K562 (cell line): ENCODE measurements around the gene BATF. TPM values are rescaled to one million over a fixed set of nuclear protein-coding genes. Genes with fewer than 3 reads are reported as not detected.

Experiments used
- ATAC-seq: fragments of 200-7000 bp; cut with Tn5 transposase; 3 replicates; pipeline ENCODE4 v1.9.1; 2020; ENCODE audit warnings: moderate library complexity
- BruUV-seq: library from RNA; stranded (reverse); fragments of 400-500 nt; replicated peaks from 2 replicates; lab custom pipeline; 2021; lab: Mats Ljungman, UMichigan
- CTCF ChIA-PET: fragments of 300-600 bp; formaldehyde crosslinking; extraction: SDS; loops from one replicate; lab custom pipeline; 2021; ENCODE audit warnings: low intra/inter-chr PET ratio; lab: Yijun Ruan, JAX
- POLR2A ChIA-PET: fragments of 300-600, 350-650 bp; sonication (Branson Sonifier 250); formaldehyde crosslinking; extraction: SDS; loops from one replicate; lab custom pipeline; 2021; ENCODE audit warnings: antibody characterized with exemption, inconsistent platforms; lab: Yijun Ruan, JAX
- DNase-seq, 4 experiments: peaks; one replicate each; pipeline versions ENCODE4 v3.0.0 to v3.0.0-alpha.2; 2011 to 2018; ENCODE audit warnings: low spot score in 3 of 4, mixed read lengths in 3 of 4; ENCODE audit errors: extremely low read depth in 1 of 4
- FAIRE-seq: peaks from 2 replicates; lab custom pipeline; 2011; peaks lifted over from hg19 to GRCh38; lab: Jason Lieb, UNC
- H2AFZ ChIP-seq: 2 replicates; pipeline ENCODE4 v1.6.0; 2011; ENCODE audit warnings: low read depth, low read length, control low read depth, inconsistent platforms
- H3K27ac ChIP-seq: fragments of 200-600 bp; 3 replicates; pipeline ENCODE4 v1.8.0; 2011; ENCODE audit warnings: low read depth, mild to moderate bottlenecking, control low read depth, inconsistent platforms, low read length, moderate library complexity, mixed read lengths; ENCODE audit errors: extremely low read depth
- H3K27me3 ChIP-seq, 2 experiments: fragments of 300-600 bp in 1 of 2; 2 replicates in 1 of 2; 3 replicates in 1 of 2; pipeline versions ENCODE4 v1.6.0 to v1.8.0; 2011; ENCODE audit warnings: inconsistent platforms in 2 of 2, low read length in 2 of 2, mild to moderate bottlenecking in 1 of 2, mixed read lengths in 1 of 2, moderate library complexity in 1 of 2; ENCODE audit not compliant: control insufficient read depth in 2 of 2, insufficient read depth in 2 of 2
- H3K36me3 ChIP-seq: fragments of 300-600 bp; 3 replicates; pipeline ENCODE4 v1.8.0; 2011; ENCODE audit warnings: mild to moderate bottlenecking, low read length, inconsistent platforms; ENCODE audit not compliant: control insufficient read depth, insufficient read depth
- H3K4me1 ChIP-seq, 2 experiments: fragments of 200-600 bp in 1 of 2; replicated peaks in 1 of 2; 2 replicates in 1 of 2; 3 replicates in 1 of 2; pipeline versions ENCODE4 v1.5.1 to v1.8.0; 2011; ENCODE audit warnings: inconsistent platforms in 2 of 2, low read length in 2 of 2, mild to moderate bottlenecking in 1 of 2, mixed read lengths in 1 of 2, moderate library complexity in 1 of 2; ENCODE audit not compliant: control insufficient read depth in 2 of 2, insufficient read depth in 2 of 2
- H3K4me2 ChIP-seq: 2 replicates; pipeline ENCODE4 v1.6.1; 2011; ENCODE audit warnings: low read length, control low read depth, inconsistent platforms, mixed read lengths; ENCODE audit not compliant: insufficient read depth
- H3K4me3 ChIP-seq: fragments of 200-600 bp; sonication (generic), shearing (Covaris generic); 2 replicates; pipeline ENCODE4 v1.5.1; 2016; ENCODE audit warnings: control low read depth, inconsistent platforms
- H3K79me2 ChIP-seq: fragments of 200-600 bp; 3 replicates; pipeline ENCODE4 v1.8.0; 2011; ENCODE audit warnings: low read length, inconsistent platforms; ENCODE audit not compliant: control insufficient read depth, insufficient read depth
- H3K9ac ChIP-seq, 2 experiments: 2 replicates each; pipeline versions ENCODE4 v1.6.0 to v1.6.1; 2011; ENCODE audit warnings: low read depth in 2 of 2, low read length in 2 of 2, control low read depth in 1 of 2, inconsistent platforms in 1 of 2, mild to moderate bottlenecking in 1 of 2, mixed read lengths in 1 of 2; ENCODE audit not compliant: insufficient read depth in 1 of 2
- H3K9me1 ChIP-seq: one replicate; pipeline ENCODE4 v1.6.0; 2011; ENCODE audit warnings: inconsistent platforms, mild to moderate bottlenecking, low read length, moderate library complexity; ENCODE audit not compliant: control insufficient read depth, insufficient read depth
- H3K9me3 ChIP-seq: replicated peaks from 2 replicates; pipeline ENCODE4 v1.5.1; 2011; ENCODE audit warnings: low read depth, low read length, inconsistent platforms; ENCODE audit not compliant: control insufficient read depth, insufficient read depth
- H4K20me1 ChIP-seq: replicated peaks from 2 replicates; pipeline ENCODE4 v1.6.1; 2011; ENCODE audit warnings: low read length, inconsistent platforms, mixed read lengths; ENCODE audit not compliant: control insufficient read depth, insufficient read depth
- HNRNPLL ChIP-seq: fragments of 200-400 bp; formaldehyde crosslinking; IDR thresholded peaks from 2 replicates; pipeline ENCODE4 v1.6.1; 2017; ENCODE audit warnings: low read length, low read depth, mild to moderate bottlenecking; ENCODE audit not compliant: poor library complexity, severe bottlenecking
- TEAD2 ChIP-seq: fragments of 450-650 bp; IDR thresholded peaks from 2 replicates; pipeline ENCODE4 v1.6.1; 2016; ENCODE audit warnings: missing genetic modification characterization, control low read depth, missing compliant biosample characterization
- TFAM ChIP-seq: fragments of 250-450 bp; sonication (Bioruptor Pico); conservative IDR thresholded peaks from 2 replicates; pipeline ENCODE4 v1.5.0; 2021; ENCODE audit warnings: mild to moderate bottlenecking, moderate library complexity
- TRIM24 ChIP-seq, 2 experiments: fragments of 450-650 bp; IDR thresholded peaks; 2 replicates each; pipeline ENCODE4 v1.6.1; 2016
- WGBS: fragments of 100-300 bp; shearing (Covaris generic); methylation state at CpG from one replicate; pipeline ENCODE4 v1.1.6; 2016; ENCODE audit warnings: low coverage, mixed read lengths; ENCODE audit not compliant: insufficient coverage; ENCODE audit errors: missing lambda C conversion rate; 5-methylcytosine and 5-hydroxymethylcytosine counted together
- in situ Hi-C: fragments of 300-500 bp; cut with MboI; formaldehyde crosslinking; loops from 4 replicates; pipeline ENCODE4 v1.15.0; 2018; ENCODE audit warnings: inconsistent platforms, mixed read lengths
- intact Hi-C: fragments of 100-400 bp; cut with micrococcal nuclease; formaldehyde crosslinking; loops from 2 replicates; pipeline ENCODE4 v1.14.2; 2022
- polyA plus RNA-seq, 8 experiments: library from polyadenylated mRNA; depleted of rRNA in 4 of 8; stranded (reverse) in 5 of 8; unstranded in 3 of 8; fragments of >200 nt; fragmentation: Nextera tagmentation in 2 of 8; fragmentation: Illumina TruSeq in 1 of 8; extraction: Ambion mirVana in 2 of 8; extraction: Trizol in 1 of 8; gene quantifications; 2 replicates each; pipeline versions ENCODE4 v1.2.1 to v1.2.3, GENCODE V29; 2011 to 2014; ENCODE audit warnings: inconsistent platforms in 1 of 8, missing spikeins in 1 of 8
- total RNA-seq, 7 experiments: library from RNA; depleted of rRNA in 6 of 7; stranded (reverse); fragments of >200 nt in 6 of 7; fragmentation: Illumina TruSeq in 2 of 7; extraction: Trizol in 2 of 7; gene quantifications; 2 replicates each; pipeline versions ENCODE4 v1.2.1 to v1.2.3, GENCODE V29; 2011 to 2021; ENCODE audit warnings: low replicate concordance in 1 of 7
- TF ChIP-seq, protein P1 (sequence below): fragments of 450-650 bp; IDR thresholded peaks from 2 replicates; pipeline ENCODE4 v1.7.0; 2016; ENCODE audit warnings: borderline replicate concordance
- TF ChIP-seq, protein P2 (sequence below): sonication (generic); formaldehyde crosslinking; IDR thresholded peaks from 2 replicates; pipeline ENCODE4 v1.8.0; 2022; ENCODE audit warnings: mild to moderate bottlenecking, low read depth, missing genetic modification reagents

BATF gene
- total and polyA plus RNA-seq, 9 of the 15 experiments (the other 6 are each of a cell fraction or from before 2014, with no cell fraction given): 0.13 to 2.1 (median 0.55) TPM; not detected in 2

DNA sequence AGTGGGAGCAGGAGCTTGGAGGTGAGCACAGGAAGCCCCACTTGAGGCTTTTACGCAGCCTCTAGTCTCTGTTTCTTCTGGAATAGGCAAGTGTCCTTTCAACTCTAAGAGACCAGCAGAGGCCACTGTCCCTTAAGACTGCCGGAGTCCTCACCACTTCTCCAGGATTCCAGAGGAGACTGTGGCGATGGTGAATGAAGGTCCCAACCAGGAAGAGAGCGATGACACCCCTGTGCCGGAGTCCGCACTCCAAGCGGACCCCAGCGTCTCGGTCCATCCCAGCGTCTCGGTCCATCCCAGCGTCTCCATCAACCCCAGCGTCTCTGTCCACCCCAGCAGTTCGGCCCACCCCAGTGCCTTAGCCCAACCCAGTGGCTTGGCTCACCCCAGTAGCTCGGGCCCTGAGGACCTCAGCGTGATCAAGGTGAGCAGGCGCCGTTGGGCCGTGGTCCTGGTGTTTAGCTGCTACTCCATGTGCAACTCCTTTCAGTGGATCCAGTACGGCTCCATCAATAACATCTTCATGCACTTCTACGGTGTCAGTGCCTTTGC lies 56.6 kb downstream of the BATF start:
- CTCF ChIA-PET: interaction anchor here (1.3 to 1.8 kb wide), 2 partner anchors 75 to 76 kb away, joined by 3 to 20 read pairs; no protein-coding TSS in a partner anchor
- Histone ChIP-seq H3K36me3 (no peaks in the 10 kb centered on the region), H4K20me1 (no peaks in the 10 kb centered on the region), H3K79me2 (no peaks in the 10 kb centered on the region), H3K27ac (no peak overlapping the region), H3K9ac (no peak overlapping the region), H3K4me2 (peak overlapping the region; percentile 40; the same call in 1 of the 2 replicates), H3K4me3 (no peak overlapping the region), H3K4me1 (peaks cover 0 to 14% of the 10 kb centered on the region in 2 experiments; a peak in 2 of 5 replicates)
- FAIRE-seq (no peak), ATAC-seq (peak; percentile 50), DNase-seq (peak in 1 of 4 experiments; percentile 3)
- TF ChIP-seq TFAM (CRISPR knock-in tag): no peak
- no peak for TF ChIP-seq TRIM24 (IDR thresholded peaks at IDR 0.05)
- TF ChIP-seq TEAD2 (tag): no peak
- TF ChIP-seq, protein P1, sequence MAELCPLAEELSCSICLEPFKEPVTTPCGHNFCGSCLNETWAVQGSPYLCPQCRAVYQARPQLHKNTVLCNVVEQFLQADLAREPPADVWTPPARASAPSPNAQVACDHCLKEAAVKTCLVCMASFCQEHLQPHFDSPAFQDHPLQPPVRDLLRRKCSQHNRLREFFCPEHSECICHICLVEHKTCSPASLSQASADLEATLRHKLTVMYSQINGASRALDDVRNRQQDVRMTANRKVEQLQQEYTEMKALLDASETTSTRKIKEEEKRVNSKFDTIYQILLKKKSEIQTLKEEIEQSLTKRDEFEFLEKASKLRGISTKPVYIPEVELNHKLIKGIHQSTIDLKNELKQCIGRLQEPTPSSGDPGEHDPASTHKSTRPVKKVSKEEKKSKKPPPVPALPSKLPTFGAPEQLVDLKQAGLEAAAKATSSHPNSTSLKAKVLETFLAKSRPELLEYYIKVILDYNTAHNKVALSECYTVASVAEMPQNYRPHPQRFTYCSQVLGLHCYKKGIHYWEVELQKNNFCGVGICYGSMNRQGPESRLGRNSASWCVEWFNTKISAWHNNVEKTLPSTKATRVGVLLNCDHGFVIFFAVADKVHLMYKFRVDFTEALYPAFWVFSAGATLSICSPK: no peak
- peak; percentile 32 for TF ChIP-seq HNRNPLL
- TF ChIP-seq, protein P2, sequence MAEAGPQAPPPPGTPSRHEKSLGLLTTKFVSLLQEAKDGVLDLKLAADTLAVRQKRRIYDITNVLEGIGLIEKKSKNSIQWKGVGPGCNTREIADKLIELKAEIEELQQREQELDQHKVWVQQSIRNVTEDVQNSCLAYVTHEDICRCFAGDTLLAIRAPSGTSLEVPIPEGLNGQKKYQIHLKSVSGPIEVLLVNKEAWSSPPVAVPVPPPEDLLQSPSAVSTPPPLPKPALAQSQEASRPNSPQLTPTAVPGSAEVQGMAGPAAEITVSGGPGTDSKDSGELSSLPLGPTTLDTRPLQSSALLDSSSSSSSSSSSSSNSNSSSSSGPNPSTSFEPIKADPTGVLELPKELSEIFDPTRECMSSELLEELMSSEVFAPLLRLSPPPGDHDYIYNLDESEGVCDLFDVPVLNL (CRISPR knock-in tag): no peak
- TF ChIP-seq, all 486 proteins: peak for 1
- Histone ChIP-seq H3K27me3 (peaks cover 2 to 26% of the 10 kb centered on the region in 2 experiments; a peak in 4 of 5 replicates), H3K9me3 (no peaks in the 10 kb centered on the region), H2AFZ (no peak overlapping the region), H3K9me1 (no peaks in the 10 kb centered on the region)
- in situ Hi-C loops (loop anchor here (5.0 to 10.0 kb wide), 2 partner anchors 73 to 406 kb away; partner anchors contain the start of genes IFT43 and TGFB3), intact Hi-C loops (loop anchor here (5.0 kb wide), 1 partner anchor 403 kb away; the partner anchor contains the start of gene TGFB3)
- WGBS: 50% methylated on average over 19 of the region's 21 CpGs
- POLR2A ChIA-PET: interaction anchor here (0.7 kb wide), 1 partner anchor 373 kb away, joined by 3 read pairs; no protein-coding TSS in a partner anchor
- no TSS peak for BruUV-seq
